OCI-LY1 (cell line): ENCODE data around the gene TTC28.
"Not testable (repeated sequence)": the region's sequence is repeated elsewhere in the genome, so short reads cannot be mapped to it uniquely, and the experiment has no call there.

Source experiments
- H2AFZ ChIP-seq: fragments of 200-600 bp; sonication (generic), shearing (Covaris generic); 2 replicates; pipeline ENCODE4 v1.6.0; 2014; ENCODE audit warnings: antibody characterized with exemption, mild to moderate bottlenecking, low read length
- H3F3A ChIP-seq: fragments of 200-600 bp; sonication (generic), shearing (Covaris generic); 2 replicates; pipeline ENCODE4 v1.6.0; 2014; ENCODE audit warnings: mild to moderate bottlenecking, antibody characterized with exemption, low read length, moderate library complexity; ENCODE audit not compliant: insufficient read depth
- H3K27ac ChIP-seq: fragments of 200-600 bp; sonication (generic); 2 replicates; pipeline ENCODE4 v1.5.1; 2014; ENCODE audit warnings: low read length, mixed run types, mild to moderate bottlenecking, low read depth; ENCODE audit not compliant: poor library complexity, severe bottlenecking
- H3K27me3 ChIP-seq: fragments of 200-600 bp; sonication (generic); 2 replicates; pipeline ENCODE4 v1.6.0; 2014; ENCODE audit warnings: antibody characterized with exemption, mild to moderate bottlenecking, low read length, moderate library complexity; ENCODE audit not compliant: insufficient read depth
- H3K36me3 ChIP-seq: fragments of 200-600 bp; sonication (generic); 2 replicates; pipeline ENCODE4 v1.6.1; 2014; ENCODE audit warnings: mild to moderate bottlenecking, antibody characterized with exemption, low read length, moderate library complexity, mixed read lengths; ENCODE audit not compliant: insufficient read depth
- H3K4me1 ChIP-seq: fragments of 200-600 bp; sonication (generic); 2 replicates; pipeline ENCODE4 v1.5.1; 2014; ENCODE audit warnings: mild to moderate bottlenecking, low read length, moderate library complexity; ENCODE audit not compliant: insufficient read depth, severe bottlenecking
- H3K4me2 ChIP-seq: fragments of 200-600 bp; sonication (generic), shearing (Covaris generic); 2 replicates; pipeline ENCODE4 v1.6.1; 2014; ENCODE audit warnings: low read length
- H3K4me3 ChIP-seq: fragments of 200-600 bp; sonication (generic); 2 replicates; pipeline ENCODE4 v1.5.1; 2014; ENCODE audit warnings: low read length, low read depth, mild to moderate bottlenecking, mixed read lengths; ENCODE audit not compliant: poor library complexity, severe bottlenecking
- H3K79me2 ChIP-seq: fragments of 200-600 bp; shearing (Covaris generic); 2 replicates; pipeline ENCODE4 v1.6.1; 2016; ENCODE audit warnings: mixed run types, low read length, mixed read lengths; ENCODE audit not compliant: insufficient read depth
- H3K9ac ChIP-seq: fragments of 200-600 bp; sonication (generic), shearing (Covaris generic); 2 replicates; pipeline ENCODE4 v1.6.1; 2014; ENCODE audit warnings: mild to moderate bottlenecking, low read length, mixed read lengths
- H3K9me2 ChIP-seq: fragments of 200-600 bp; sonication (generic), shearing (Covaris generic); 2 replicates; pipeline ENCODE4 v1.6.1; 2014; ENCODE audit warnings: low read depth, mild to moderate bottlenecking, low read length, mixed read lengths
- H3K9me3 ChIP-seq: fragments of 200-600 bp; shearing (Covaris generic); 2 replicates; pipeline ENCODE4 v1.6.1; 2014; ENCODE audit warnings: low read length, mixed read lengths
- H4K20me1 ChIP-seq: fragments of 200-600 bp; sonication (generic), shearing (Covaris generic); 2 replicates; pipeline ENCODE4 v1.6.0; 2016; ENCODE audit warnings: mild to moderate bottlenecking, low read length; ENCODE audit not compliant: insufficient read depth
- CTCF ChIP-seq: fragments of 200-600 bp; sonication (generic), shearing (Covaris generic); IDR thresholded peaks from 2 replicates; pipeline ENCODE4 v1.5.1; 2017; ENCODE audit warnings: mild to moderate bottlenecking, antibody characterized with exemption, low read length, moderate library complexity, mixed read lengths
- EZH2 ChIP-seq: fragments of 200-600 bp; sonication (generic), shearing (Covaris generic); IDR thresholded peaks from 2 replicates; pipeline ENCODE4 v1.8.0; 2017; ENCODE audit warnings: borderline replicate concordance, mixed run types, mild to moderate bottlenecking, antibody characterized with exemption, low read length, moderate library complexity, mixed read lengths

Gene TTC28

GRCh38 chr22:28619236-28619635 is 60.4 kb downstream of the TTC28 start:
- H3K79me2 ChIP-seq, result no peaks in the 10 kb centered on the region
- no peaks in the 10 kb centered on the region for H3K9me3 ChIP-seq
- H3K9ac ChIP-seq, result no peak overlapping the region
- TF ChIP-seq CTCF (no peak), EZH2 (no peak)
- H3K4me3 ChIP-seq, result no peak overlapping the region
- H4K20me1 ChIP-seq, result no peaks in the 10 kb centered on the region
- no peak overlapping the region for H3K4me2 ChIP-seq
- no peaks in the 10 kb centered on the region for H3K9me2 ChIP-seq
- no peaks in the 10 kb centered on the region for H3K36me3 ChIP-seq
- no peaks in the 10 kb centered on the region for H3K27me3 ChIP-seq
- H3F3A ChIP-seq, result no peaks in the 10 kb centered on the region
- no peak overlapping the region for H3K27ac ChIP-seq
- no peak overlapping the region for H2AFZ ChIP-seq
- no peaks in the 10 kb centered on the region for H3K4me1 ChIP-seq

- H3K4me1 ChIP-seq, H4K20me1 ChIP-seq, H3K4me3 ChIP-seq, H2AFZ ChIP-seq, H3K36me3 ChIP-seq, H3K9ac ChIP-seq, H3K27ac ChIP-seq, H3K79me2 ChIP-seq, H3K27me3 ChIP-seq, H3K9me3 ChIP-seq, H3K4me2 ChIP-seq, H3K9me2 ChIP-seq, H3F3A ChIP-seq: not testable (repeated sequence)
Observed at GRCh38 chr22:28615423-28615822, 64.2 kb downstream of the TTC28 start.

- Histone ChIP-seq H3K9me2 (no peaks in the 10 kb centered on the region), H3F3A (no peaks in the 10 kb centered on the region), H3K4me1 (no peaks in the 10 kb centered on the region), H3K9me3 (no peaks in the 10 kb centered on the region), H3K4me3 (no peak overlapping the region), H3K27ac (no peak overlapping the region), H2AFZ (no peak overlapping the region), H3K4me2 (no peak overlapping the region), H4K20me1 (no peaks in the 10 kb centered on the region), H3K36me3 (no peaks in the 10 kb centered on the region), H3K9ac (no peak overlapping the region), H3K79me2 (no peaks in the 10 kb centered on the region), H3K27me3 (no peaks in the 10 kb centered on the region)
- TF ChIP-seq CTCF, result no peak
- no peak for TF ChIP-seq EZH2
Observed at GRCh38 chr22:28609921-28610320, 69.7 kb downstream of the TTC28 start.

- H3K36me3 ChIP-seq, result no peaks in the 10 kb centered on the region
- no peaks in the 10 kb centered on the region for H3K27me3 ChIP-seq
- H3K9me3 ChIP-seq, result no peaks in the 10 kb centered on the region
- no peak overlapping the region for H3K4me2 ChIP-seq
- H2AFZ ChIP-seq, result no peak overlapping the region
- no peaks in the 10 kb centered on the region for H3K4me1 ChIP-seq
- no peaks in the 10 kb centered on the region for H3K79me2 ChIP-seq
- no peak overlapping the region for H3K4me3 ChIP-seq
- H4K20me1 ChIP-seq, result no peaks in the 10 kb centered on the region
- no peak overlapping the region for H3K9ac ChIP-seq
- no peaks in the 10 kb centered on the region for H3K9me2 ChIP-seq
- no peak overlapping the region for H3K27ac ChIP-seq
- no peak for TF ChIP-seq CTCF
- no peak for TF ChIP-seq EZH2
- H3F3A ChIP-seq, result no peaks in the 10 kb centered on the region
Observed at GRCh38 chr22:28608546-28608945, 71.1 kb downstream of the TTC28 start.
